Neural cell (in vitro differentiated cells): ENCODE measurements around the gene CARD14. TPM values are rescaled to one million over a fixed set of nuclear protein-coding genes. Genes with fewer than 3 reads are reported as not detected.

Experiments
- H2AFZ ChIP-seq: fragments of 200-600, 300-800 bp; sonication (generic), shearing (Covaris generic); 2 replicates; pipeline ENCODE4 v1.6.0; 2014; ENCODE audit warnings: low read depth, mild to moderate bottlenecking, antibody characterized with exemption, low read length, moderate library complexity
- H3F3A ChIP-seq: fragments of 200-600 bp; shearing (Covaris generic); 2 replicates; pipeline ENCODE4 v1.6.1; 2016; ENCODE audit warnings: mild to moderate bottlenecking, moderate library complexity, mixed read lengths, antibody characterized with exemption, low read length; ENCODE audit not compliant: insufficient read depth, poor library complexity, severe bottlenecking
- H3K27ac ChIP-seq: fragments of 200-600, 300-800 bp; sonication (generic), shearing (Covaris generic); 2 replicates; pipeline ENCODE4 v1.5.1; 2014; ENCODE audit warnings: mild to moderate bottlenecking, low read length, moderate library complexity
- H3K27me3 ChIP-seq: fragments of 300-800, 200-600 bp; sonication (generic), shearing (Covaris generic); 2 replicates; pipeline ENCODE4 v1.6.0; 2014; ENCODE audit warnings: mild to moderate bottlenecking, low read depth, low read length, moderate library complexity; ENCODE audit not compliant: insufficient read depth
- H3K36me3 ChIP-seq: fragments of 300-800, 200-600 bp; sonication (generic), shearing (Covaris generic); 2 replicates; pipeline ENCODE4 v1.5.1; 2014; ENCODE audit warnings: mild to moderate bottlenecking, antibody characterized with exemption, low read length, moderate library complexity; ENCODE audit not compliant: insufficient read depth
- H3K4me2 ChIP-seq: fragments of 300-800, 200-600 bp; sonication (generic), shearing (Covaris generic); 2 replicates; pipeline ENCODE4 v1.6.0; 2014; ENCODE audit warnings: mild to moderate bottlenecking, low read length
- H3K4me3 ChIP-seq: fragments of 300-800, 200-600 bp; sonication (generic), shearing (Covaris generic); 2 replicates; pipeline ENCODE4 v1.5.1; 2014; ENCODE audit warnings: mild to moderate bottlenecking, low read length, moderate library complexity
- H3K79me2 ChIP-seq: fragments of 200-600 bp; shearing (Covaris generic); replicated peaks from 2 replicates; pipeline ENCODE4 v1.6.0; 2014; ENCODE audit warnings: mild to moderate bottlenecking, low read length, moderate library complexity; ENCODE audit not compliant: insufficient read depth
- H3K9ac ChIP-seq: fragments of 300-800, 200-600 bp; sonication (generic), shearing (Covaris generic); 2 replicates; pipeline ENCODE4 v1.6.1; 2016; ENCODE audit warnings: mild to moderate bottlenecking, low read length, mixed read lengths
- H3K9me2 ChIP-seq: fragments of 200-600 bp; shearing (Covaris generic); 2 replicates; pipeline ENCODE4 v1.6.1; 2016; ENCODE audit warnings: mild to moderate bottlenecking, low read length, mixed read lengths; ENCODE audit not compliant: insufficient read depth
- H3K9me3 ChIP-seq: fragments of 200-600, 300-800 bp; sonication (generic), shearing (Covaris generic); 2 replicates; pipeline ENCODE4 v1.6.1; 2016; ENCODE audit warnings: mild to moderate bottlenecking, mixed run types, low read length, moderate library complexity, mixed read lengths
- H4K20me1 ChIP-seq: fragments of 200-600 bp; shearing (Covaris generic); 2 replicates; pipeline ENCODE4 v1.6.1; 2016; ENCODE audit warnings: mild to moderate bottlenecking, mixed run types; ENCODE audit not compliant: insufficient read depth
- CTCF ChIP-seq: fragments of 450-650 bp; IDR thresholded peaks from 2 replicates; pipeline ENCODE4 v1.5.1; 2014; ENCODE audit warnings: antibody characterized with exemption, mild to moderate bottlenecking, moderate library complexity; ENCODE audit not compliant: poor library complexity, severe bottlenecking
- EP300 ChIP-seq: fragments of 450-650 bp; conservative IDR thresholded peaks from 2 replicates; pipeline ENCODE4 v1.6.1; 2014; ENCODE audit warnings: antibody characterized with exemption, mild to moderate bottlenecking, moderate library complexity; ENCODE audit not compliant: poor library complexity, severe bottlenecking
- EZH2 ChIP-seq: fragments of 200-600, 300-800 bp; shearing (Covaris generic), sonication (generic); IDR thresholded peaks from 2 replicates; pipeline ENCODE4 v1.6.1; 2014; ENCODE audit warnings: antibody characterized with exemption, low read length, borderline replicate concordance, mild to moderate bottlenecking; ENCODE audit not compliant: insufficient read depth, poor library complexity, severe bottlenecking
- MXI1 ChIP-seq: fragments of 450-650 bp; conservative IDR thresholded peaks from 2 replicates; pipeline ENCODE4 v1.6.1; 2014; ENCODE audit warnings: antibody characterized with exemption, mild to moderate bottlenecking; ENCODE audit not compliant: poor library complexity, severe bottlenecking
- POLR2AphosphoS5 ChIP-seq: IDR thresholded peaks from 2 replicates; pipeline ENCODE4 v1.6.1; 2012
- RAD21 ChIP-seq: fragments of 450-650 bp; conservative IDR thresholded peaks from 2 replicates; pipeline ENCODE4 v1.6.1; 2014; ENCODE audit warnings: antibody characterized with exemption, mild to moderate bottlenecking, moderate library complexity
- REST ChIP-seq: IDR thresholded peaks from 2 replicates; pipeline ENCODE4 v1.6.1; 2012; ENCODE audit warnings: borderline replicate concordance
- SMC3 ChIP-seq: fragments of 450-650 bp; conservative IDR thresholded peaks from 2 replicates; pipeline ENCODE4 v1.6.1; 2014; ENCODE audit warnings: antibody characterized with exemption, mild to moderate bottlenecking, moderate library complexity; ENCODE audit not compliant: poor library complexity
- TAF1 ChIP-seq: IDR thresholded peaks from 2 replicates; pipeline ENCODE4 v1.6.1; 2012; ENCODE audit warnings: low read depth
- polyA plus RNA-seq: library from polyadenylated mRNA; depleted of rRNA; stranded (reverse); fragments of >200 nt; gene quantifications from 2 replicates; pipeline ENCODE4 v1.2.3, GENCODE V29; 2014

Gene CARD14
- polyA plus RNA-seq, 1 donor from 2014 or later: 0.12 TPM

GRCh38 chr17:80254396-80255251 lies 84.8 kb downstream of the CARD14 start:
- Histone ChIP-seq H3K9me3 (no peaks in the 10 kb centered on the region), H3K4me2 (no peak overlapping the region), H2AFZ (no peak overlapping the region), H3K9me2 (no peaks in the 10 kb centered on the region), H4K20me1 (no peaks in the 10 kb centered on the region), H3K27ac (no peak overlapping the region), H3K27me3 (no peaks in the 10 kb centered on the region), H3K36me3 (no peaks in the 10 kb centered on the region), H3K4me3 (no peak overlapping the region), H3F3A (no peaks in the 10 kb centered on the region), H3K79me2 (no peaks in the 10 kb centered on the region), H3K9ac (no peak overlapping the region)
- TF ChIP-seq TAF1: no peak
- no peak for TF ChIP-seq CTCF
- no peak for TF ChIP-seq POLR2AphosphoS5

GRCh38 chr17:80256034-80256350 lies 86.2 kb downstream of the CARD14 start:
- Histone ChIP-seq H3F3A (no peaks in the 10 kb centered on the region), H3K4me2 (no peak overlapping the region), H3K4me3 (no peak overlapping the region), H3K9me2 (no peaks in the 10 kb centered on the region), H3K9ac (no peak overlapping the region), H3K36me3 (no peaks in the 10 kb centered on the region), H3K79me2 (no peaks in the 10 kb centered on the region), H3K9me3 (no peaks in the 10 kb centered on the region), H3K27ac (no peak overlapping the region), H3K27me3 (no peaks in the 10 kb centered on the region), H2AFZ (no peak overlapping the region), H4K20me1 (no peaks in the 10 kb centered on the region)
- no peak for TF ChIP-seq TAF1
- no peak for TF ChIP-seq CTCF
- no peak for TF ChIP-seq MXI1
- no peak for TF ChIP-seq RAD21
- TF ChIP-seq SMC3: no peak
- TF ChIP-seq POLR2AphosphoS5: no peak
- TF ChIP-seq REST: no peak
- TF ChIP-seq EP300: no peak
- no peak for TF ChIP-seq EZH2
